Suppressor macrophage treated with lipopolysaccharide for 4 hours (primary cell): Measurements from ENCODE around the gene COX19.
"Not testable (repeated sequence)": the region's sequence is repeated elsewhere in the genome, so short reads cannot be mapped to it uniquely, and the experiment has no call there.

ENCODE experiments used
- DNase-seq: peaks from one replicate; pipeline ENCODE4 v3.0.0-alpha.2; 2020

Gene COX19

DNA sequence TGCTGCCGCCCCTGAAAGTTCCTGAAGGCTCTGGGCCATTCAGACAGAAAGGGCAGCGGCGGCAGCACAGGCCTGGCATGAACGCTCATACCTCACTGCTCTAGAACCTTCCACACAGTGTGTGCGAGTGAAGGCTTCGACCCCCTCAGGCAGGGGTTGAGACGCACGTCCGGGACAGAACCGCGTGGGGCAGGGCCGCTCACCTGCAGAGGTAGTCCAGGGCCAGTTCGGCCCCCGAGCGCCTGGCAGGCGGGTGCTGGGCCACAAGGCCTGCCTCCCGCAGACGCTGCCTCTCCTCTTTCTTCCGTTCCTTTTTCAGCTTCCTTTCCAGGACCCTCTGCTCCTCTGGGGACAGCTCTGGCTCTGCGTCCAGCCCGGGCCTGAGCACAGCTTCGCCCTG, 34.4 kb upstream of the COX19 start:
- DNase-seq = no peak

DNA sequence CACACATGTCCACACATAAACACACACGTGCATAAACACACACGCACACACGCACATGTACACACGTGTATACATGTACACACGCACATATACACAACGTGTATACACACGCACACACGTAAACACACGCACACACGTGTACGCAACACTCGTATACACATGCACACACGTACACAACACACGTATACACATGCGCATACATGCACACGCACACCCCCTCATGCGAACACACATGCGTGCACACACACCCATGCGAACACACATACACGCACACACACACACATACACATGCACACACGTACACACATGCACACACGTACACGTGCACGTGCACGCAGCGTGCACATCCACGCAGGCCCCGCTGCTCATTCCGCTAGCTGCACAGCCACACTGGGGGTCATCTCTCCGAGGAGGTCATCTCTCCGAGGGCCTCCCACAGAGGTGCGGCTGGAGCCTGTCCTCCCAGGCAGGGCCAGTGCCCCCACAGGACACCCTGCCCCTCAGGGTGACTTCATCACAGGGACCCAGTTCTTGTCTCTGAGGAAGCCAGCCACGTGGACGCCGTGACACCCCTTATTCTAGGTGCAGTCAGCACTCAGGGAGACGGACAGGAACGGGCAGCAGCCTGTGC, 33.5 kb upstream of the COX19 start:
- no peak for DNase-seq

DNA sequence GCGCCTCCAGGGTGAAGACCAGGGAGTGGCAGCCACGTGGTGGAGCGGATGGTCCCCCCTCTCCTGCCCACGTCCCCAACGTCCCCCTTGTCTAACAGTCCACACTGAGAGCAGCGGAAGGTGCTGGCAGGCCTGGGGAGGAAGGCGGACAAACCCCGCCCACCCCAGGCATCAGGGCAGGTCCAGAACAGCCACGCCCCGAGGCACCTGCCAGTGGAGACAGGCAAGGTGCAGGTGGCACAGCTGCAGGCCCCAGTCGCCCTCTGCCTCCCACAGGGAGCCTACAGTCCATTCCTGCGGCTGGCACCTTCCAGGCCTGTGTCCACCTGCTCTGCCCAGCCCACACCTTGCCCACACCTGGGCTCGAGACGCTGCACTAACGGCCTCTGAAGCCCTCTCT, 32.6 kb upstream of the COX19 start:
- no peak for DNase-seq

DNA sequence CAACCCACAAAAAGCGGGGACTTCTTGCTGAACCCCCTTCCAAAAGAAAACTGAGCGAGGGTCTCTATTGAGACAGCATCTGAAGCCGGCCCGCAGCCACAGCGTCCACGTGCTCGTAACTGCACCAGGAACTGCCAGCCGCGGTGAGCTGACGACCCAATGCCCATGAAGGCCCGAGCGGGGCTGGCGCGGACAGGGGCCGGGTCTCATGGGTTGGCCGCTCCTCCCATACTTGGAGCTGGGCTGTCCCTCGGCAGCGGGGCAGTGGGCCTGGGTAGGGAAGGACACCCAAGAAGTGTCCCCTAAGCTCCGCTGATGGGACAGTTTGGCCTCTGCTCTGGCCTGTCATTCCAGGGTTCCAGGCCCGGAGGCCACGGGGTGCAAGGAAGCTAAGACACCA, 30.0 kb upstream of the COX19 start:
- DNase-seq = no peak

DNA sequence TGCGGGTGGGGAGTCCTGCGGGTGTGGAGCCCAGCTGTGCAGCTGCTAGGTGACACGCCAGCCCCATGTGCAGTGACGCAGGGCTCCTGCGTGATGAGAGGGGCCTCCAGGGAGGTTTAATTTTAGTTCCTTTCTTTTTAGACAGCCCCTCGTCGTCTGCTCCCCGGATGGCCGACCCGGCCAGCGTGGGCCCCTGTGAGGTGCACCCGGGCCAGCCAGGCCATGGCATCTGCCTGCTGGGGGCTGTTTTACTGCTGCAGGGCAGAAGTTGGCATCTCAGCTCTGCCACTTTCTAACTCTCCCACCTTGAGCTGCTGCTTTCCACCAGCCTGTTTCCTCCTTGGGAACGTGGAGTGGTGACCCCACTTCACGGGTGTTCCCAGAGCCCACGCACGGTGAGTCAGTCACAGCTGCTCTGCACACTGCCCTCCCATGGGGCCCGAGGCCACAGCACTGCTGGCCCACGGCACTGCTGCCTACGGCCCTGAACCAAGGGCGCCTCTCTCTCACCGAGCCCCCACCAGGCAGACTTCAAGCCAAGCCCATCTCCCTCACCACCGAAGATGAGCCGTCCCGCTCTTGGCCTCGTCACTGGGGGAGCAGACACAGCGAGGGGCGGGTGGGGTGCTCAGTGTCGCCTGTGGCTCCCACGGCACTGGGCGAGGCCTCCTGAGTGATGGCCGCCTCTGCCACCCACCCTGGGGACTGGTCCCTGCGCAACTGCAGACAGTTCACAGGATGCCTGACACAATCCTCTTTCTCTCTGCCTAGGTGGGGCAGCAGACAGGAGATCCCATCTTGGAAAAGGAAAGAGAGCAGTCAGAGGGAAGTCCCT, 28.9 kb upstream of the COX19 start:
- DNase-seq = peak; percentile 6

DNA sequence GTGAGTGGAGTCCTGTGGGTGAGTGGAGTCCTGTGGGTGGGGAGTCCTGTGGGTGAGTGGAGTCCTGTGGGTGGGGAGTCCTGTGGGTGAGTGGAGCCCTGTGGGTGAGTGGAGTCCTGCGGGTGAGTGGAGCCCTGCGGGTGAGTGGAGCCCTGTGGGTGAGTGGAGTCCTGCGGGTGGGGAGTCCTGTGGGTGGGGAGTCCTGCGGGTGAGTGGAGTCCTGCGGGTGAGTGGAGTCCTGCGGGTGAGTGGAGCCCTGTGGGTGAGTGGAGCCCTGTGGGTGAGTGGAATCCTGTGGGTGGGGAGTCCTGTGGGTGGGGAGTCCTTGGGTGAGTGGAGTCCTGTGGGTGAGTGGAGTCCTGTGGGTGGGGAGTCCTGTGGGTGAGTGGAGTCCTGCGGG, 27.1 kb upstream of the COX19 start:
- not testable (repeated sequence) for DNase-seq

DNA sequence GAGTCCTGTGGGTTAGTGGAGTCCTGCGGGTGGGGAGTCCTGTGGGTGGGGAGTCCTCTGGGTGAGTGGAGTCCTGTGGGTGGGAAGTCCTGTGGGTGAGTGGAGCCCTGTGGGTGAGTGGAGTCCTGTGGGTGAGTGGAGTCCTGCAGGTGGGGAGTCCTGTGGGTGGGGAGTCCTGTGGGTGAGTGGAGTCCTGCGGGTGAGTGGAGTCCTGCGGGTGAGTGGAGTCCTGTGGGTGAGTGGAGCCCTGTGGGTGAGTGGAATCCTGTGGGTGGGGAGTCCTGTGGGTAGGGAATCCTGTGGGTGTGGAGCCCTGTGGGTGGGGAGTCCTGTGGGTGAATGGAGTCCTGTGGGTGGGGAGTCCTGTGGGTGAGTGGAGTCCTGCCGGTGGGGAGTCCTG, 26.7 kb upstream of the COX19 start:
- DNase-seq = not testable (repeated sequence)

DNA sequence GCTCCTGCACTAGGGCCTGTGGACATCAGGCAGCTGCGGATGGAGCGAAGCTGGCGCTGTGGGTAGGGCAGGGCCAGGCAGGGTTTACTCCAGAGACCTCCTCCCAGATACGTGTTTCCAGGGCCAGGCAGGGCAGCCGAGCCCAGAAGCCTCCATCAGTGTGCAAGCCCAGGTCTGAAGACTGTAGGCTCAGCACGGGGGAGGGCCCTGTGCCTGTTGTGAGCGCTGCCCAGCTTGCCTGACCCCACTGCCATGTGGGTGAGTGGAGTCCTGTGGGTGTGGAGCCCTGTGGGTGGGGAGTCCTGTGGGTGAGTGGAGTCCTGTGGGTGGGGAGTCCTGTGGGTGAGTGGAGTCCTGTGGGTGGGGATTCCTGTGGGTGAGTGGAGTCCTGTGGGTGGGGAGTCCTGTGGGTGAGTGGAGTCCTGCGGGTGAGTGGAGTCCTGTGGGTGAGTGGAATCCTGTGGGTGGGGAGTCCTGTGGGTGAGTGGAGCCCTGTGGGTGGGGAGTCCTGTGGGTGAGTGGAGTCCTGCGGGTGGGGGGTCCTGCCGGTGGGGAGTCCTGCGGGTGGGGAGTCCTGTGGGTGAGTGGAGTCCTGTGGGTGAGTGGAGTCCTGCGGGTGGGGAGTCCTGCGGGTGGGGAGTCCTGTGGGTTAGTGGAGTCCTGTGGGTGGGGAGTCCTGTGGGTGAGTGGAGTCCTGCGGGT, 25.9 kb upstream of the COX19 start:
- not testable (repeated sequence) for DNase-seq

DNA sequence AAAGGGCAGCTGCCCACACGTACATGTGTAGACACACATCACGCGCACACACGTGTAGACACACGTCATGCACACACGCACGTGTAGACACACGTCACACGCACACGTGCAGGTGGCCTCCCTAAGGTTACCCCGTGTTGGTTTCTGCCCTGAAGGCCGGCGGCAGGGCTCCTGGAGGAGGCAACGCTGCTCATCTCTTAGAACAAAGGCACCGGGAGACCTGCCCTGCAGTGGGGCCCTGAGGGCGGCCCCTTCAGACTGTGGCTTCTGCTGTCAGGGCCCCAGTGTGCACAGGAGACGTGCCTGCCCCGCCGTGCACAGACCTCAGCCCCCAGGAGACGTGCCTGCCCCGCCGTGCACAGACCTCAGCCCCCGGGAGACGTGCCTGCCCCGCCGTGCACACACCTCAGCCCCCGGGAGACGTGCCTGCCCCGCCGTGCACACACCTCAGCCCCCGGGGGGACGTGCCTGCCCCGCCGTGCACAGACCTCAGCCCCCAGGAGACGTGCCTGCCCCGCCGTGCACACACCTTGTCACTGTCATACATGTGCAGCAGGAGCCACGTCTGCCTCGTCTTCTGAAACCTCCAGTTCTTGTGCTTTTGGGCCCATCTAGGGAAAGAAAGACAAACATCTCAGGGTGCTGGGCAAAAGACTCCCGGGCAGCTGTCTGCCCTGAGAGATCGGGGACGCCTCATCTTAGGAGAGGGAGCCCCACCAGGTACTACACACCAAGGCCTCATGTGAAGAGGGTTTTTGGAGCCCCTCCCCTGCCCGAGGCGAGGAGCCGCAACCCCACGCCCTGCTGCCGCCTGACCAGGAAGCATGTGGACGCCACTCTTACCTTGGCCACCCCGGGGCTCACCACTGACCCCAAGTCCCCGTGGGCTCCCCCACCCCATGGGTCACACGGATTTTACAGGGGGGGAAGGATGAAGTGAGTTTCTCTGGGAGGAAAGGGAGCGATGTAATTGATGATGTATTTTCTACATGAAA, 24.9 kb upstream of the COX19 start:
- no peak for DNase-seq

DNA sequence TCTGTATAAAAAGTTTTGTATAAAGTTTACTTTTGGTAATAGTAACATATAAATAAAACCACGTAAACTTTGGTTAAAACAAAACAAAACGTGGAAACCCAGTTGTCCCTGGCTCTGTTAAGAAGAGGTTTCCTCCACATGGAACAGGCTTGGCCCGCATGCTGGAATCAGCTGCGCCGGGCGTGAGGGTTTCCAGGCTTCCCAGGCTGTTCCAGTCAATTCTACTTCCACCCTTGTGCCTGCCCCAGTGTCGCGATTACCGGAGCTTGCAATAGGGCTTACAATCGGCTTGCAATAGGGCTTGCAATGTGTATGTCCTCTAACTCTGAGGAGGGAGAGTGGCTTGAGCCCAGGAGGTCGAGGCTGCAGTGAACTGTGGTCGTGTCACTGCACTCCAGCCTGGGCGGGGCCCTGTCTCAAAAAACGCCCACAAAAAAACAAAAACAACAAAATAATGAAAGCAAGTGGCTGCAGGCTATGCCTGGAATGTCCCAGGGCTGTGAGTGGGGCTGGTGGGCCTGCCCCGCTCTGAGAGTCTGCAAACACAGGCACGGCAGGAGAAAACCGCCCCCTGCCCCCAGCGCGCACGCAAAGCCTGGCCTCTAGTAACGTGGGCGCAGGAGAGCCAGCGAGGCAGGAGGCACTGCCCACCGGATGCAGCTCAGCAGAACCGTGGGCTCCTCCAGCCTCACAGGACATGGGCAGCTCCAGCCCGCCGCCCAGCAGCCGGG, 24.0 kb upstream of the COX19 start:
- no peak for DNase-seq

DNA sequence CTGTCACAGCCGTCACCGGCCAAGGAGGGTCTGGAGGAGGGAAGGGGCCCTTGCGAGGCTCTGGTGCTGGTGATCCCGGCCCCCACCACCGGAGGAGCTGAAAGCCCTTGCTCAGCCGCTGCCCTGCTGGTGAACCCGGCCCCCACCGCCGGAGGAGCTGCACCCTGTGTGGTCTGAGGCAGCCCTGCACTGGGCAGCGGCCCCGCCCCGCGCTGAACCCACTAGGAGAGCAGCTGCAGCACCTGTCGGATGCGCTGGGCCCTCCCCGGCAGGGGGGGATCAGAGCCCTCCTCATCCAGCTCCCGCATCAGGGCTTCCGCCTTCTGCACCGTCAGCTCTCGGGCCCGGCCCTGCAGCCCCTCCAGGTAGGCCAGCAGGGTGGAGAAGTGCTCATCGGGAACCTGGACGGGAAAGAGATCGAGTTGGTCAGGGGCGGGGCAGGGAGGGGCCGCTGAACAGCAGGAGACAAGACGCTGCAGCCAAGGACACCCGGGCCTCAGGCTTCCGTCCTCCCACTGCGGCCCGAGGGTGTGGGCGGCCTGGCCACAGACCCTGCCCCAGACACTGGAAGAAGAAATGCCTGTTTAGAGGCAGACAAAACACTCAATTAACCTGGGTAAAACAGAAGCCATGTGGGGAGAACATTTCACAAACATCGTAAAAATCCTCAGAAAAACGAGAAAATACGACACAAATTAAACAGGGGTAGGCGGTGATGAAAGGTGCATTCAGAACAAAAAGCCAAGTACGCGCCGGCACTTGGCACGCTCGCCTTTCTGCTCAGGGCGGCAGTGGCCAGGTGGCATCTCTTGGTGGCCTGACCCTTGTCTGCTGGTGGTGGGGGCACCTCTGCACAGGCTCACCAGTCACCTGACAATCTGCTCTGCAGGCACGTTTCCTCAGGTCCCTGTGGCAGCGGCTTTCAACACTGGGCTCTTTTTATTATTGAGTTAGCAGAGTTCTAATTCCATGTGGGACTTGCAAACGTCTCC, 22.4 kb upstream of the COX19 start:
- no peak for DNase-seq

DNA sequence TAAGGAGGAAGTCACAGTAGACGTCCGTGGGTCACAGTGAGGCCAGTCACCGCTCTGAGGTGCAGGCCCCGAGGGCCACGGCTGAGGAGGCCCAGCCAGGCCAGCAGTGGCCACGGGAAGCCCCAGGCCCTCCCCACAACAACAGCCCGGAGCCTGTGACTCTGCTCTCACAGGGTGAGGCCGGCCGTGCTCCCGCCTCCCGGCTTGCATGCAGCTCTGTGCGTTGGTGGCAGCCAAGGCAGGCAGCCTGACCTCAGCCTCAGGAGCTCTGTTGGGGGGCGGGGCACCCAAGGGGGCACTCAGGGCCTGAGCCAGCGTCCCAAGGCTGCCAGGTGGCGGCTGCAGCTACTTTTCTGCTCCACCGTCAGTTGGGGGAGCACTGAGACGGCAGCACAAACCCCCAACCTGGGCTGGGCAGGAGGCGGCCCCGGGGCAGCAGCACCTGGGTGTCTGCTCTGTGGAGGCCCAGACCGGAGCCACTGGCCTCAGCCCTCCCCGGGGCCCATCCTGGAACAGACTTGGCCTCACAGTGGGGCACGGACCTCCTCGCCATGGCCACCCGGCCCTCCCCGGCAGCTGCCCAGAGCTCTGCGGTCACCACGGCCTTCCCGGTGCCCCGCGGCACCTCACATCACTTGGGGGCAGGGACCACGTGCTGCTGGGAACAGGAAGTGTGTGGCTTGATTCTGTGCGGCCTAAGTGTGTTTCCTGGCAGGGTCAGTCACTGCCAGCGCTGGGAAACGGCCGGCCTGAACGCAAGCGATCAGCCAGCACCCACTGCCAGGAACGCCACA, 20.9 kb upstream of the COX19 start:
- DNase-seq = peak; percentile 35

DNA sequence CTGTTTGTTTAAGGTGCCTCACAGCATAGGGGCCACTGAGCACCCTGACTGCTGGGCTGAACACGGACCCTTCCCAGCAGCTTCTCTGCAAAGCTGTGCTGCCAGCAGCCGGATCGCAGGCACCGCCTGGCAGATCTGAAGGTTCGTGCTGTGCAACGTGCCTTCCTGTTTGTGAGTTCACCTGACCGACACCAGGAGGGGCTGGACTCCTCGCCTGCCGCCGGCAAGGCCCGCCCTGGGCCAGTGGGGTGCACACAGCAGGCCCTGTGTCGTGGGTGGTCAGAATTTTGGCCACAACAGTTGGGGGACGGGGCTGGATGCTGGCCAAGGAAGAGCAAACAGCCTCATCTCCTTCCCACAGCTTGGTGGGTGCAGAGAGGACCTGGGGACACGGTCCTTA, 20.2 kb upstream of the COX19 start:
- no peak for DNase-seq

DNA sequence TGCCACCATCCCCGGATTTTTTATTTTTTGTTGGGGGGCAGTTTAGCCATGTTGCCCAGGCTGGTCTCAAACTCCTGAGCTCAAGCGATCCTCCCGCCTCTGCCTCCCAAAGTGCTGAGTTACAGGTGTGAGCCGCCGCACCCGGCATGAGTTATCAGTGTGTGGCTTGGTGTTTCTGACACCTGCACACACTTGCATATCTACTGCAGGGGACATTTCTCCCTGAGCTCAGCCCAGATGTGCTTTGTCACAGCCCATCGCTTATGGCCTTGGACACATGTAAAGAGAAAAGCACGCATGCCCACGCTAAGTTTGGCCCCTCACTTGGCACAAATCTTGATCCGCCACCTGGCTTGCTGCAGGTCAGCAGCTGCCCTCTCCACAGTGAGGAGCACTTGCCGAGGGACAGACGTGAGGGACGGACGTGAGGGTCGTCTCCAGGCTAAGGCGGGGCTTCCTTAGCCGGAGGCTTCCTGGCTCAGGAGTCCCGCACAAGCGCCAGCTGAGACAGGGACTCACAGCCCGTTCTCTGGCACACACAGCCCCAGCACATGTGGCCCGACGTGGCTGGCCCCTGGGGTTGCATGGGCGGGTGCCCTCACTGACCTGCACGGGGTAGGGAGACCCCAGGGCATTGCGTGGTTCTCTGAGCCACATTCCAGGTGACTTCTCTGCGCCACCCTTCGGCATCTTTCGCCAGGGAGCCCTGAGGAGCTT, 19.4 kb upstream of the COX19 start:
- DNase-seq = no peak

DNA sequence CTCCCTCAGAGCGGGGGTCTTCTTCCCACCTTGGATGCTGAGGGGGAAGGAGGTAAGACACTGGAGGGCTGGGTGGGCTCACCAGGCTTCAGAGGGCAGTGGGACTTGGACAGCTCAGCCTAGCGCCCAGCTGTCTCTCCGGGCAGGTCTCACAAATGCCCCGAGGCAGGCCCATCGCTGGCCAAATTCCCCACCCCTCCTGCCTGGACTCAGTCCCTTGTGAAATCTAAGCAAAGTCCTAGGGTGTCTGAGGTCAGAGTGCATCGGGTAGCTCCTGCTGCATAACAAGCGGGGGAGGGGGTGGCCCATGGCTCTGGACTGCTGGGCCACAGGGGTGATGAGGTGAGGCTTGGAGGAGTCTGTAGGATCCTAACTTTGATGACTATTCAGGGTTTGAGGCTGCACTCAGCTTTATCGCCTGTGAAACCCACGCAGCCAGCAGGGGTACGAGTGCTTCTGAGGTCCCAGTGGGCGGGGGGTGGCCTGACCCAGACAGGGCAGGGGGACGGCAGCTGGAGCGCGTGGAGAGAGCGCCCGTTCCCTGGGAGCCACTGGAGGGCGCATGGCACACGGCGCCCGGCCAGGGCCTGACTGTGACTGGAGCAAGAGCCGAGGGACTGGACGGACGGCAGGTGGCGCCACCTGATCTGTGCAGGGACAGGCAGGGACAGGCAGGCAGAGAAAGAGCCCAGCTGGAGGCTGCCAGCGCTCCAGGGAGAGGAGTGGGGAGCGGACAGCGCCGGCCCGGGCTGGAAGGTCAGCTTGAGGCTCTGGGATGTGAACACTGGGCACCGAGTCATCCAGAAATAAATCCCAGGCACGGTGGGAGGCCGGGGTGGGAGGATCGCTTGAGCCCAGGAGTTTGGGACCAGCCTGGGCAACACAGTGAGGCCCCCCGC, 17.6 kb upstream of the COX19 start:
- DNase-seq = peak; percentile 97

DNA sequence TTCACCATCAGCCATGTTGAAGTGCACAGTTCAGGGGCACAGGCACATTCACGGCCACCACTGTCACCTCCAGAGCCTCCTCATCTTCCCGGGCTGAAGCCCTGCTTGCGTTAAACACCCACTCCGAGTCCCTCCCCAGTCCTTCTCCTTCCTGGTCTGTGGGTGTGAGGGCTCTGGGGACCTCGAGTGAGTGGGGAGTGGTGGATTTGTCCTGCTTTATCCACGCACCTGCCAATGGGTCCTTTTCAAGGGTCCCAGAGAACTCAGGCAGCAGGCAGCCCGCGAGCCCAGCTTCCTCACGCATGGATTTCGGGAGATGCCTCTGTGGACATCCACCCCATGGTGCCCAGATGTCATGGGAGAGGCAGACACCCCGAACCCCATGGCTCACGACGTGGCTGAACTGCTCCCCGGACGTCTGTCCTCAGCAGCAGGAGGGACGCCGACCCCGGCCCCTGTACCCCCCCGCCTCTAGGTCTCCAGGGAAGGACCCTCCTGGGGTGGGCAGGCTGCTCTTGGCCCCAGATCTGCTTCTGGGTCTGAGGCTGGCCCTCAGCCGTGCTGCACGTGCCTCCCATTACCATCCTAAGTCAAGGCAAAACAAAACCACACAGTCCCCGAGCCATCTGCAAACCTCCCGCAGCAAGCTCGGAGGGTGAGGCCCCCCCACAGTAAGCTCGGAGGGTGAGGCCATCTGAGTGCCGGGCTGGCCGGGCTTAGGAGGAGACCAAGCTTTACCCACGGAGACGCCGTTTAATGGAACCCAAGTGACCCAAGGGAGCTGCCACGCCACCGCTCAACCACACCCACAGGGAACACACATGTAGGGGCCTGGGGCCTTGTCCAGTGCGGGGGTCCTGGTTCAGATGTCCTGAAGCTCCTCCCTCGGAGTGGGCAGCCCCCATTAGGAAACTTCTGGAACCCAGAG, 16.6 kb upstream of the COX19 start:
- no peak for DNase-seq
